Tibial nerve (tissue), 3 donors: ENCODE data around the gene GRID1.
A peak's percentile ranks its signal among the peaks of the same experiment; 100 is the strongest.

Experiments used
- POLR2A ChIP-seq, 2 donors: fragments of 450-650 bp; IDR thresholded peaks; one replicate each; pipeline ENCODE4 v1.6.1; 2017; ENCODE audit warnings: antibody characterized with exemption in 2 of 2, mild to moderate bottlenecking in 2 of 2, moderate library complexity in 2 of 2
- TF ChIP-seq, protein P1 (sequence below), 5 experiments: fragments of 200-600 bp in 3 of 5; fragments of 450-650 bp in 2 of 5; sonication (generic) in 3 of 5; IDR thresholded peaks; one replicate each; pipeline ENCODE4 v1.5.1; 2016 to 2019; ENCODE audit warnings: antibody characterized with exemption in 5 of 5, mild to moderate bottlenecking in 3 of 5, moderate library complexity in 2 of 5

DNA sequence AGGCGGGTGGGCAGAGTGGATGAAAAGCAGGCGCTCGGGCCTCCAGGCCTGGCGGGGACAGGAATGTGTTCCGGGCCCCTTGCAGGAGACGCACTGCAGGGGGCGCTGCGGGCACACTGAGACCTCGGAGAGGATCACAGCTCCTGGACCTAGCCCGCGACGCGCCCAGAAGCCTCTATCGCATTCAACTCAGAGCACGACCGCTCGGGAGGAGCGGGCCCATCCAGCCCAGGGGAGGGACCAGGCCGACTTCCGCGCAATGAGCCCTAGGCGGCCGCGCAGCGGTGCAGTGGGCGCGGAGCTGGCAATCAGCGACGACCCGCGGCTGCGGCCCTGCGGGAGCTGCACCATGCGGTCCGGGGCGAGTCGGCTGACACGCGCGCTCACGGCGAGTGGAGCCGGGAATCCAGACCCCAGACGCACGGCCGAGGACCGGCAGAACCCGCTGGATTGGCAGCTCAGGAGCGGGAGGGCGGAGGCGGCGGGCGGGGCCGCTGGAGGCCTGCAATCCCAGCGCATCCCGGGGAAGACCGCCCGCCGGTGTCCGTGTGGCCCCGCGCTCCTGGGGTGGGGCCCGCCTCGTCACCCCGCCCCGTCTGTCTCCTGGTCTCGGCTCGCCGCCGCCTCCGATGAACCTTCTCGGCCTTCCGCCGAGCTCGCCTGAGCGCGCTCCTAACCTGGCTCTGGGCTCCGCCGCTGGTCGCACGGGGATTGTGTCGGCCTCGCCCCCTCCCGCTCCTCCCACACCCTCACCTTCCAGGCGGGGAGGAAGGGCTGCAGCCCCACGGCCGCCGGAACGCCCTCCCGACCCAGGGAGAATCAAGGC, 33.5 kb upstream of the GRID1 start:
- TF ChIP-seq, protein P1, sequence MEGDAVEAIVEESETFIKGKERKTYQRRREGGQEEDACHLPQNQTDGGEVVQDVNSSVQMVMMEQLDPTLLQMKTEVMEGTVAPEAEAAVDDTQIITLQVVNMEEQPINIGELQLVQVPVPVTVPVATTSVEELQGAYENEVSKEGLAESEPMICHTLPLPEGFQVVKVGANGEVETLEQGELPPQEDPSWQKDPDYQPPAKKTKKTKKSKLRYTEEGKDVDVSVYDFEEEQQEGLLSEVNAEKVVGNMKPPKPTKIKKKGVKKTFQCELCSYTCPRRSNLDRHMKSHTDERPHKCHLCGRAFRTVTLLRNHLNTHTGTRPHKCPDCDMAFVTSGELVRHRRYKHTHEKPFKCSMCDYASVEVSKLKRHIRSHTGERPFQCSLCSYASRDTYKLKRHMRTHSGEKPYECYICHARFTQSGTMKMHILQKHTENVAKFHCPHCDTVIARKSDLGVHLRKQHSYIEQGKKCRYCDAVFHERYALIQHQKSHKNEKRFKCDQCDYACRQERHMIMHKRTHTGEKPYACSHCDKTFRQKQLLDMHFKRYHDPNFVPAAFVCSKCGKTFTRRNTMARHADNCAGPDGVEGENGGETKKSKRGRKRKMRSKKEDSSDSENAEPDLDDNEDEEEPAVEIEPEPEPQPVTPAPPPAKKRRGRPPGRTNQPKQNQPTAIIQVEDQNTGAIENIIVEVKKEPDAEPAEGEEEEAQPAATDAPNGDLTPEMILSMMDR (IDR thresholded peaks at IDR 0.05): peak; percentile 84 to 91 (median 91)
- TF ChIP-seq POLR2A (IDR thresholded peaks at IDR 0.05): no peak
